CD4-positive, alpha-beta T cell treated with Interleukin-4 for 1 hour (primary cell): ENCODE measurements around the gene GAS7.
"Not testable (repeated sequence)": the region's sequence is repeated elsewhere in the genome, so short reads cannot be mapped to it uniquely, and the experiment has no call there.

Experiments used
- DNase-seq, 2 donors: peaks; one replicate each; pipeline ENCODE4 v3.0.0-alpha.2; 2020 to 2022

Gene GAS7

DNA sequence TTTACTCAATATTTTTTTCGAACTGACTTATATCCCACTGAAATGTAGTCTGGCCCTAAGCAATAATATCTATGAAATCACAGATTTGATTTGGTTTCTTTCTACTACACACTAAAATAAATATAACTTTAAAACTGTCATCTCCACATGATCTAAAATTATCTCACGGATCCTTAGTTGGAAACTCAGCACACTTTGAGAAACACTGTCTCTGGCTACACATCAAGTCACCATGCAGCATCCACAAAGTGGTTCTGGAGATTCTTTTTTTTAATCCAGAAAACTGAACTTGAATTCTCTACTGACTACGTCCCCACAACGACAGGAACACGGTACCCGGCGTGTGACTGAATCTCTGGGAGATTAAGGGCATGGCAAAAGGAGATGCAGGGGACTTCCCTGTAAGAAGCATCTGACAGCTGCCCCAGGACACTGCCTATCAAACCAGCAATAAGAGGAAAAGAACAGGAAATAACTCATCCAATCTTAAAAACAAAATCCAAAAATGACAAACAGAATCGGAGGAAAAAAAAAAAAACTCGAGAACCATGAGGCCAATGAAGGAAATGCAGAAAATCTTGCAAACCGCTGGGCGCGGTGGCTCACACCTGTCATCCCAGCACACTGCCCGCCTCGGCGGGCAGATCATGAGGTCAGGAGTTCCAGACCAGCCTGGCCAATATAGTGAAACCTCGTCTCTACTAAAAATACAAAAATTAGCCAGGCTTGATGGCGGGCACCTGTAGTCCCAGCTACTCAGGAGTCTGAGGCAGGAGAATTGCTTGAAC, 152.3 kb downstream of the GAS7 start:
- DNase-seq: no peak

DNA sequence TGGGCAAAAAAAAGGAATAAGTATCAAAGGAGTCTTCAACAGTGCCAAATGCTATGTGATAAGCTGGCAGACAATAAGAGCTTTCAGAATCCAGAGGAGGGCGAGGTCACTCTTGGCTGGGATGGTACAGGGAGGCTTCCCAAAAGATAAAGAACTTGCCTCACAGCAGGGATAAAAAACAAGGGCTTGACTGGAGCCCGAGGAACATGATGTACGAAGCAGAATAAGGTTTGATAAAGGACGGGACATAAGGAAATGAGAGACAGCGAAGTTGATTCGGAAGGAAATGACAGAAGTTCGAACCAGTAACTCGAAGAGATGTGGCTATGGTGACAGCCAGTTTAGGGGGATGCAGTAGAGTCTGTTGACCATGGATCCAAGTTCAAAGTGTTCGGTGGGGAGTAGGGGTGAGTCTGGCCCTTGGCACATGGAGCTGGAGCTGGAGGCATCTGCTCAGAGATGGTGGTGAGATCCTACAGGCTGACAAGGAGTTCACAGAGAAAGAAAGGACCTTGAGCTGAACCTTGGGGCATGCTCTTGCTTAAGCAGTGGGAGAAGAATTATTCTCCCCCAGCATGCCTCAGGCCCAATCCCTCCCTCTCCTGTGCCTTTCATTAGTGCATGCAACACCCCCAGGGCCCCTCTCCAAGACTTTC, 155.7 kb downstream of the GAS7 start:
- no peak for DNase-seq

DNA sequence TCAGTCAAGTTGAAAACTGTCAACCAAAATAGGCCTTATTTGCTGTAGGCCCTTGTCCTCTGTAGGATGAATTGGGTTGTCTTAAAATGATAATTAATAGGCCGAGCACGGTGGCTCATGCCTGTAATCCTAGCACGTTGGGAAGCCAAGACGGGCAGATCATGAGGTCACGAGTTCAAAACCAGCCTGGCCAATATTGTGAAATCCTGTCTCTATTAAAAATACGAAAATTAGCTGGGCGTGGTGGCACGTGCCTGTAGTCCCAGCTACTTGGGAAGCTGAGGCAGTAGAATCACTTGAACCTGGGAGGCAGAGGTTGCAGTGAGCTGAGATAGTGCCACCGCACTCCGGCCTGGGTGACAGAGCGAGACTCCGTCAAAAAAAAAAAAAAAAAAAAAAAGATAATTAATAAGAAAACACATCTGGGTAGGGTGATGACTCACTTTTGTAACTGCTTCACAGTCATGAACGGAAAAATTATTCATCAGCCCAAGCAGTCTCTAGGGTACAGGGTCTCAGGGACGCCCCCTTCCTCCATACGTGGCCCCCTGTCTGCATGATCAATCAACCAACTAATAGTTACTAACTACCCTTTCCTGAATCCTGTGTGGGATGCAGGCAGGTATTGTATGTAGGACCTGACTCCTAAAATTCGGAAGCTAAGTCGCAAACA, 156.4 kb downstream of the GAS7 start:
- DNase-seq: no peak

GRCh38 chr17:10041287-10041612, 157.2 kb downstream of the GAS7 start:
- no peak for DNase-seq

- DNase-seq: peak in 1 of 2 donors; percentile 29
Measured at GRCh38 chr17:10036511-10037061, 161.8 kb downstream of the GAS7 start.

DNA sequence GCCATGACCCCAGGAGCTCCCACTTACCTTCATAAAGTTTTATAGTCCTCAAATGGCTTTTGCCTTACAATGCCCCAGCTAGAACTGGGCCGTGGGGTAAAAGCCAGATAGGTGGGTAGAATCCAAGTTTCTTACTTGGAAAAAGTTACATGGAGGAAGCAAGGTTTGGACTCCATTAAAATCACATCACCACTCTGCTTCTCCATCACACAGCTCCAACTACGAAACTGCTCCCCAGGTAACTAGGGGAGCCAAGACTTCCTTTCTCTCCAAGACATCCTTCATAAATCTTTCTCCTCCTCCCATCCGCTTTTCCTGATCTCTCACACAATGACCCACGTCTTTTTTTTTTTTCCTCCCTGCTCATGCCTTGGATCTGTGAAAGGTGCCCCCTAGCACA, 162.5 kb downstream of the GAS7 start:
- DNase-seq: no peak

- no peak for DNase-seq
Measured at GRCh38 chr17:10034719-10035475, 163.5 kb downstream of the GAS7 start.

DNA sequence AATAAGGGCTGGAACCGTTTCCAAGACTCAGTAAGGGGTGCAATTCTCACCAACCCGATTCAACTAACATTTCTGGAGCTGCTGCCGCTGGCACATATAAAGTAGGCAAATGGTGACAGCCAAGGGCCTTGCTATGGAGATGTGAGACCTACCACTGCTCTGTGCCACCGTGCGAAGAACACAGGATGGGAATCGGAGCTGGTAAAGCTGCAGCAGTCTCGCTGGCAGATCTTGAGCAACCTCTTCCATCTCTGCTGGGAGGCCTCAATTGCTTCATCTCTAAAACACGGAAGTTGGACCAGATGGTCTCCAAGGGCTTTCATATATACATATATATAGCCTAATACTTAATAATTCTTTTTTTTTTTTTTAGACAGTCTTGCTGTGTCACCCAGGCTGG, 164.4 kb downstream of the GAS7 start:
- peak in 1 of 2 donors; percentile 65 for DNase-seq

DNA sequence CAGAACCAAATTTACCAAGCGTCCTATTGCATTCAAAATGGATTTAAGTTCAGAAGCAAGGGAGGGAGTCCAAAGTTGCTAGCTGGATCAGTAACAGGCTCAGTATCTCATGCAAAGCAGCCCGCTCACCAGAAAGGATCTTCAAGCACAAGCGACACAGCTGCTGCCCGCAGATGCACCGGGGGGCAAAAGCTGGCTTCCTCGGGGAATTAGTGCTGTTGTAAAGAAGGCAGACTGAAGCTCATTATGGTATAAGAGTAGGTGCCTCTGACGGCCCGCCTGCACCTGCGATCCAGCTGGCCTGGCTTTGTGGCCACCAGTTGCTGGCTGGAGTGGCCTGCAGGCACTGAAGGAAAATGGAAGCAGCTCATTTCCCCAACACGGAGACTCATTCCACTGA, 165.0 kb downstream of the GAS7 start:
- peak in 1 of 2 donors; percentile 43 for DNase-seq

DNA sequence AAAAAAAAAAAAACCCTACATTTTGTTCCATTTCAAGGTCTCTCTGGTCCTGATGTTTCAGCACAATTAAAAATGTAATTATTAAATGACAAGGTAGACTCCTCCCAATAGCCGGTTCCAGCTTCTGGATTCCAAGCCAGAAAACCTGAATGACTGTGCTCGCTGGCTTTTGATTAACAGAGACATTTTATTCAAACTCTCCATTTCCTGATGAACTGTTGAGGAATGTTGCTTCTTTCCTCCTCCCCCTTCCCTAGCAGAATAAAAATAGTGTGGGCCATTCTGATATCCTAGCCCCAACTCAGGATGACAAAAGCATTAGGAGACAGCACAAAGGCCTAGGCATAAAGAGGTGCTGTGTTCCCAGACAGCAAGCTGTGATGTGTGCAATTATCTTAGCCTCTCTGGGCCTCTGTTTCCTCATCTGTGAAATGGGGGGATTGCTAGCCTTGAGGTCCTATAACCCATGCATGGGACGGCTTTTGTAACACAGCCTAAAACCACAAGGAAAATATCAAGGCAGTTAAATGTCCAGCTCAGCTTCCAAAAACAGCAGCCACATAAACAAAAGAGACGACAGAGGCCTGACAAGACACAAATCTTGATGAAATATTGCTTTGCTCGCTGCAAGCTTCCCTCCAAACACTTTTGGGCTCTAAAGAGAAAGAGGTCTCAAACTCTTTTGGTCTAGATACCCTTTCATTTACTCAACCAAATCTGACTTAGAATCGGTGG, 166.1 kb downstream of the GAS7 start:
- DNase-seq: no peak

DNA sequence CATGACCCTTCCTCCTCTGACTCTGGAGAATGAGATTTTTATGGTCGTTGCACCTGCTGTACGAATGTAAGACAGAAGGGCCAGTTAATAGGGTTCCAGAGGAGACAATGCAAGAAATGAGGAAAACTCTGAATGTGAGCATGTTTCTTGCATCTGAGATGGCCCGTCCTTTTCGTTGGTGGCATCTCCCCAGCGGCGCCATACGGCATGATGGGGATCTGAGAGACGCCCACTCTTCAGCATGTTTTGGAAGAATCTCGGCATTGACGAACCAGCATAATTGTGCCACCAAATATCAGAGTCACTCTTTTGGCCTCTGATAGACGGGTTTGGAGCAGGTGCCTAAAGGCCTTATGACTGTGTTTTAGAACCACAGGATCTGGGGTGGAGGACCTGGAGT, 166.8 kb downstream of the GAS7 start:
- DNase-seq: no peak

DNA sequence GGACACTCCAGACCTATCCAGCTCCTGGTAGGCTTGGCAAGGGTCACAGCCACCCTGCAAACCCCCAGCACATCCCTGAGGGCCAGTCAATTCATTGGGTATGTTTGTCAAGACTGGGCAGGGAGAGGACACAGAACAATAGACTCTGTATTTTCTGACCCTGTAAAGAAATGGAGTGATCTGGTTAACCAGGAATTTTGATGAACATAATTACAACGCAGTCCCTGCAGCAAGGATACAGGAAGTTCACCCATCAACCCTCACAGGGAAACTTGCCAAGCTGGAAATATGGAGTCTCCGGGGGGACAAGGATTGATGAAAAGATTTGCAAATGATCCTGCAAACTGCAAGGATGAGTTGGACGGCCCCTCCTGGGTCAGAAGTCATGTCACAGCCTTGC, 167.3 kb downstream of the GAS7 start:
- no peak for DNase-seq

GRCh38 chr17:10029129-10029528, 169.3 kb downstream of the GAS7 start:
- no peak for DNase-seq

- no peak for DNase-seq
Measured at GRCh38 chr17:10025976-10026901, 172.2 kb downstream of the GAS7 start.

GRCh38 chr17:10025224-10025623, 173.2 kb downstream of the GAS7 start:
- DNase-seq: no peak

- no peak for DNase-seq
Measured at GRCh38 chr17:10022416-10022815, 176.0 kb downstream of the GAS7 start.

GRCh38 chr17:10021272-10021984, 177.0 kb downstream of the GAS7 start:
- peak in 1 of 2 donors; percentile 63 for DNase-seq

- DNase-seq: peak in 1 of 2 donors; percentile 46
Measured at GRCh38 chr17:10019941-10020451, 178.4 kb downstream of the GAS7 start.

- DNase-seq: peak; percentile 42 to 81
Measured at GRCh38 chr17:10018461-10018891, 179.9 kb downstream of the GAS7 start.

GRCh38 chr17:10016958-10017570, 181.3 kb downstream of the GAS7 start:
- DNase-seq: not testable (repeated sequence)
